Activated CD4-positive, CD25-positive, alpha-beta regulatory T cell treated with anti-CD3 and anti-CD28 coated beads, Interleukin-2, amount 50 U/mL, for 16 hours (primary cell): ENCODE data around the gene ING1.
A peak's percentile ranks its signal among the peaks of the same experiment; 100 is the strongest.
"Not testable (repeated sequence)": the region's sequence is repeated elsewhere in the genome, so short reads cannot be mapped to it uniquely, and the experiment has no call there.

Experiments used
- DNase-seq: peaks from one replicate; pipeline ENCODE4 v3.0.0-alpha.2; 2020; ENCODE audit warnings: low read depth, low spot score

ING1 gene

GRCh38 chr13:110715395-110716246 is 2.1 kb downstream of the ING1 start:
- DNase-seq = peak; percentile 94

DNA sequence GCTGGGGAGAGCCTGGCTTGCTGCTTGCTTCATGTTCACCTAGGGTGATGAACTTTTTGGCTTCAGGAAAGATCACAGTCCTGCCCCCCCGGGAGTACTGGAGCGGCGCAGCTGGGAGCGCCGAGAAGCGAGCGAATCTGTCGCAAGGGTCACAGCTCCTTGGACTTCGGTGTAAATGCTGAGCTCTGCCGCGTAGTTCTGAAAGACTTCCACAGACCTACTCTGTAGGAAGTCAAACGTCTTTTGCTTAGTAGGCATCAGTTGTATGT is 2.7 kb downstream of the ING1 start:
- no peak for DNase-seq

GRCh38 chr13:110719036-110719710 is 5.7 kb downstream of the ING1 start:
- no peak for DNase-seq

DNA sequence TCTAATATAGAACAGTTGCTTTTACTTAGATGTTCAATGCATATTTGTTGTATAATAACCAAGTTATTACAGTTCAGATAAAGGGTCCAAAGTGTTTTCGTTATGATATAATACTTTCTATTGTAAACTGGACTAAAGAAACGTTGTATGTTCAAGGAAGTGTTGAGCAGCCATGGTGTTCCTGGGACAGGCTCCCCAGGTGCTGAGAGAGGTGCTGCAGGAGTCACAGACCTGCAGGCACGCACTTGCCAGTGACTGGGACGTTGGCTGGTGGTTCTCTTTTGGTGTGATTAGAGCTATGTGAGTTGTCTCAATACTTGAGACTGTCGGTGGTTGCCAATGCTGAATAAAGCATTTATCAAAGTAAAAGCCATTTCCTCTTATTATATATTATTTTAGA is 9.5 kb downstream of the ING1 start:
- no peak for DNase-seq

DNA sequence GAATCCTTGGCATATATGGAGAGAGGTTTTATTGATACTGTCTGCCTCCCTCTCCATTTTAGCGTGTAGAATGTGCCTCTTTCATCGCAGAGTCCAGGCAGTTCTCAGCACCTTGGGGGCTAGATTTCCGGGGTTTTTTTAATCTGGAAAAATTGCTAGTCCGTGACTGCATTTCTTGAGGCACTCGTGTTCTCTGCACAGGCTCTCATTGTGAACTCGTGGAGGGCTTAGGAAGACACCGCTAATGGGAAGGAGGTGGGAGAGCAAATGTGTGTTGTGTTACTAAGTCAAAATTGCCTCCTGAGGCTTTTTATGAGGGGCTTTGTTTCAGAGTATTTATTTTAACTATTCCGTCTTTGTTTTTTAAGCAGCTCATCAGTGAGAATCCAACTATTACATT is 10.1 kb downstream of the ING1 start:
- DNase-seq = no peak

DNA sequence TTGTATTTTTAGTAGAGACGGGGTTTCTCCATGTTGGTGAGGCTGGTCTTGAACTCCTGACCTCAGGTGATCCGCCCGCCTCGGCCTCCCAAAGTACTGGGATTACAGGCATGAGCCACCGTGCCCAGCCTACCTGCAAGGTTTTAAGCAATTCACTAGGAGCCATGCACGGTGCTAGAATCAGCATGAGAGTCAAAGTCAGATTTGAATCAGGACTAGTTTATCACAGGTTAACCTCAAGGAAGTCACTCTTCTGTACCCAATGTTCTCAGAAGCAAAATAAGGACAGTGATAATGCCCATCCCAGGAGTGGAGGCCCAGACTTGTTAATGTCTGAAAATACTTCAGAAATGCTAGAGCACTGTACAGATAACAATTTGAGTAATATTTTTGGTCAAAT is 12.7 kb downstream of the ING1 start:
- not testable (repeated sequence) for DNase-seq

DNA sequence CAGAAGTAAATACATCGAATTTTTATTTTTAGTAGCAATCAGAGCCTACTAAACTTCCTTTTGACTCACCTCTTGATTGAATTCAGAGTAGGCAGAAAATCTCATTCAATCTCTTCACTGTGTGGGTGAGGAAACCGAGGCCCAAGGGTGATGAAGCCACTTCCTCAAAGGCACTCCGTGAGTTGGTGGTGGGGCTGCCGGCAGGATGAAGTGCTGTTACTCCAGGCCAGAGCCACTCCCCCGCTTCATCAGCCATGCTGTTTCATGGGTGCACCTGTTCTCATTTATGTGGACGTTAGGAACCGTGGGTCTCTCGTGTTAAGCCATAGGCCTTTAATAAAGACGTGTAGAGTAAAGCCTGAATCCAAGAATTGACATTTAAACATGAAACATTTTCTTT is 13.2 kb downstream of the ING1 start:
- DNase-seq = no peak

DNA sequence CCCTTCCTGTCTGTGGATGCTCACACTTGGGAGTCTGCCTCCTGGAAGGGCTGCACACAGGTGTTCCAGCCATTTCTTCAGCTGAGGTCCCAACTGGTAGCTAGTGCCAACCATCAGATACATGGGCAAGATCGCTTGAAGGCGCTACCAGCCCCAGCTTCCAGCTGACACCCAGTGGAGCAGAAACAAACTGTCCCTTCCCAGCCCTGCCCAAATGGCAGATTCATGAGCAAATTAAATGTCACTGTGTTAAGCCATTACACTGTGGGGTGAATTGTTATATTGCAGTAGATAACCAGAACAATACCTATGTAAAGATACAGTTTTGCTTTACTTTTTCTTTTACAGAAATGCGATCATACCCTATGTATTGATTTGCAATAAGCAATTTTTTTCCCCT is 17.6 kb downstream of the ING1 start:
- DNase-seq = no peak

DNA sequence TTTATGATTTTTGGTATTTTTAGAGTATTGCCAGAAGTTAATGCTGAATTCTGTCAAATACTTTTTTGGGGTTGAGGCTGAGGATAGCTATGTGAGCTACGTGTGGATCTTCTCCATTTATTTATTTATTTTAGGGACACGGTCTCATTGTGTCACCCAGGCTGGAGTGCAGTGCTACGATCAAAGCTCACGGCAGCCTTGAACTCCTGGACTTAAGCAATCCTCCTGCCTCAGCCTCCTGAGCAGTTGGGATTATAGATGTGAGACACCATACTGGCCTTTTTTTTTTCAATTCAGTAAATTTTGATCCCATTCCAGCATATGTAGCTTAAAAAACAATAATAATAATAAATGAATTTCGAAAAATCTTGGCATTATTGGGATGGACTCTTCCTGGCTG is 21.1 kb downstream of the ING1 start:
- no peak for DNase-seq

DNA sequence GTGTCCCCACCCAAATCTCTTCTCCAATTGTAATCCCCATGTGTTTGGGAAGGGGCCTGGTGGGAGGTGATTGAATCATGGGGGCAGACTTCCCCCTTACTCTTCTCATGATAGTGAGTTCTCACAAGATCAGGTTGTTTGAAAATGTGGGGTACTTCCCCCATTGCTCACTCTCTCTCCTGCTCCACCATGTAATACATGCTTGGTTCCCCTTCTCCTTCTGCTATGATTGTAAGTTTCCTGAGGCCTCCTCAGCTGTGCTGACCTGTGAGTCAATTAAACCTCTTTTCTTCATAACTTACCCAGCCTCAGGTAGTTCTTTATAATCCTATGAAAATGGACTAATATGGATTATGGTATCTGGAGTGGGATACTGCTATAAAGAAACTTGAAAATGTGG is 24.1 kb downstream of the ING1 start:
- DNase-seq = no peak

DNA sequence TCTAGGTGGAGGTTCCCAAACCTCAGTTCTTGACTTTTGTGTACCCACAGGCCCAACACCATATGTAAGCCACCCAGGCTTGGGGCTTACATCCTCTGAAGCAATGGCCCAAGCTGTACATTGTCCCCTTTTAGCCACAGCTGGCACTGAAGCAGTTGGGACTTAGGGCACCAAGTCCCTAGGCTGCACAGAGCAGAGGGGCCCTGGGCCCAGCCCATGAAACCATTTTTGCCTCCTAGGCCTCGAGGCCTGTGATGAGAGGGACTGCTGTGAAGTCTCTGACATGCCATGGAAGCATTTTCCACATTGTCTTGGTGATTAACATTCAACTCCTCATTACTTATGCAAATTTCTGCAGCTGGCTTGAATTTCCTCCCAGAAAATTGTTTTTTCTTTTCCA is 30.2 kb downstream of the ING1 start:
- no peak for DNase-seq

- no peak for DNase-seq
Measured at GRCh38 chr13:110746438-110746837, 32.9 kb downstream of the ING1 start.

GRCh38 chr13:110748271-110748670 is 34.8 kb downstream of the ING1 start:
- no peak for DNase-seq

- no peak for DNase-seq
Measured at GRCh38 chr13:110756219-110756631, 42.7 kb downstream of the ING1 start.

DNA sequence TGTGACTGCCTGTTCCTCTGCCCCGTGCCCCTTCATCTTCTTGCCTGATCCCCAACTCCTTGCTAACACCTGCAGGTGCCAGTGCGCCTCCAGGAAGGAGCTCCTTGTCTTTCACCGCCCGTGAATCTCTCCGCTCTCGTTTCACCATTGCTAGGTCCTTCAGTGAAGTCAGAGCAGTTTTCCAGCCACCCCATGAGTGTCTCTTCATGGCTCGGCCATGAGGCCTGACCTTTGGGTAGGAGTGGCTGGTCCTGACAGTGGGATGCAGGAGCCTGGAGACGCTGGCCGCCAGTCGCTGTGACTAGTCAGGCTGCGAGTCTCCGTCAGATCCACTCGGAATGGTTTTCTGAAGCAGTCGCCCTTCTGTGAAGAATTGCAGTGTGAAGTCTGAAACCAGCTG is 43.8 kb downstream of the ING1 start:
- DNase-seq = no peak

GRCh38 chr13:110758195-110758805 is 44.8 kb downstream of the ING1 start:
- DNase-seq = no peak

- DNase-seq = no peak
Measured at GRCh38 chr13:110759710-110760109, 46.2 kb downstream of the ING1 start.

DNA sequence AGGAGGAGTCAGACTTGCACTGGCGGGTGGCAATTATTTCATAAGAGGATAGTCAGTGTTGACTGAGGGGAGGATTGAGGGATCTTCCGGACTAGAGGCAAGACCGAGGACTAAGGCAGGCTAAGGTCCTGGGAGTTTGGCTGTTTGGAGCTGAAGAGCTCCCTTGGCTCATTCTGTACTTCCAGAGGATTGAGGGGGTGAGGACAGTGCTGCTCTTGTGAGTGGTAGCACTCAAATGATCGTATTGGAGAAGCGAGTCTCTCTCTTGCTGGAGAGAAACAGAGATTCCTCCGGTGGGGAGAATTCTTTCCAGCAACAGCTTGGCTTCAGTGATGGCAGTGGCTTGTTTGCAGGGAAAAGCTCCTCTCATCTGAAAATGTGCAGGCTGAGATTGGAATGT is 47.1 kb downstream of the ING1 start:
- no peak for DNase-seq

GRCh38 chr13:110766671-110767430 is 53.4 kb downstream of the ING1 start:
- no peak for DNase-seq

DNA sequence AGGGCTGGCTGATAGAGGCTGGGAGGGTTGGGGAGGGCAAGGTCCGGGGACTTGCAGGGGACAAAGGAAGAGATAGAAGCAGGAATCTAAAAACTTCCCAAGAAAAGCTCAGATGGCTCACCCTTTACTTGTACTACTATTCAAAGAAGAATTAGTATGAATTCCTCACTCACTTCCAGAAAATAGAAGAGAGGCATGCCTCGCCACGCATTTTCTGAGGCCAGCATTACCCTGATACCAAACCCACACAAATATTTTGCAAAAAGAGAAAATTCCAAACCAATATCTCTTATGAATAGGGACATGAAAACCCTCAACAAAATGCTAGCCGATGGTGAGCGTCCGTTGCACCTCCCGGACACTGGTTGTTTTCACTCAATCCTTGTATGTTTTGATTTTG is 54.0 kb downstream of the ING1 start:
- no peak for DNase-seq

GRCh38 chr13:110769097-110769496 is 55.6 kb downstream of the ING1 start:
- DNase-seq = no peak

GRCh38 chr13:110770678-110771077 is 57.2 kb downstream of the ING1 start:
- no peak for DNase-seq
